NCI-H2171 (cell line): ENCODE measurements around the gene AGAP9.
"Not testable (repeated sequence)": the region's sequence is repeated elsewhere in the genome, so short reads cannot be mapped to it uniquely, and the experiment has no call there.

ENCODE experiments used
- DNase-seq: peaks from one replicate; lab custom pipeline; 2025; lab: John Stamatoyannopoulos, UW

The AGAP9 gene

GRCh38 chr10:47523475-47523874, at the start of gene AGAP9:
Gene AGAP9 (minus strand): TSS chr10:47523638. CDS start chr10:47523526, 112 bp downstream.
- DNase-seq = not testable (repeated sequence)

- DNase-seq = not testable (repeated sequence)
Observed at GRCh38 chr10:47571138-47571912, 47.9 kb upstream of the AGAP9 start.

GRCh38 chr10:47566757-47567156, 43.3 kb upstream of the AGAP9 start:
- DNase-seq = not testable (repeated sequence)

GRCh38 chr10:47566108-47566699, 42.8 kb upstream of the AGAP9 start:
- not testable (repeated sequence) for DNase-seq

- not testable (repeated sequence) for DNase-seq
Observed at GRCh38 chr10:47565517-47565920, 42.1 kb upstream of the AGAP9 start.

GRCh38 chr10:47564953-47565352, 41.5 kb upstream of the AGAP9 start:
- DNase-seq = not testable (repeated sequence)

GRCh38 chr10:47564318-47564717, 40.9 kb upstream of the AGAP9 start:
- not testable (repeated sequence) for DNase-seq

GRCh38 chr10:47560452-47560851, 37.0 kb upstream of the AGAP9 start:
- DNase-seq = not testable (repeated sequence)

GRCh38 chr10:47559718-47560308, 36.4 kb upstream of the AGAP9 start:
- not testable (repeated sequence) for DNase-seq

- DNase-seq = not testable (repeated sequence)
Observed at GRCh38 chr10:47558109-47558508, 34.7 kb upstream of the AGAP9 start.

GRCh38 chr10:47557616-47558015, 34.2 kb upstream of the AGAP9 start:
- DNase-seq = not testable (repeated sequence)

GRCh38 chr10:47555334-47555733, 31.9 kb upstream of the AGAP9 start:
- not testable (repeated sequence) for DNase-seq

GRCh38 chr10:47554552-47554951, 31.1 kb upstream of the AGAP9 start:
- DNase-seq = not testable (repeated sequence)

- not testable (repeated sequence) for DNase-seq
Observed at GRCh38 chr10:47553860-47554247, 30.4 kb upstream of the AGAP9 start.

GRCh38 chr10:47553214-47553859, 29.9 kb upstream of the AGAP9 start:
- peak; percentile 54 for DNase-seq

GRCh38 chr10:47552719-47553118, 29.3 kb upstream of the AGAP9 start:
- not testable (repeated sequence) for DNase-seq

GRCh38 chr10:47547286-47547685, 23.8 kb upstream of the AGAP9 start:
- DNase-seq = not testable (repeated sequence)

- not testable (repeated sequence) for DNase-seq
Observed at GRCh38 chr10:47536430-47536829, 13.0 kb upstream of the AGAP9 start.

GRCh38 chr10:47502313-47502712, 21.1 kb downstream of the AGAP9 start:
- DNase-seq = not testable (repeated sequence)

- not testable (repeated sequence) for DNase-seq
Observed at GRCh38 chr10:47494226-47494625, 29.2 kb downstream of the AGAP9 start.

GRCh38 chr10:47491600-47491999, 31.8 kb downstream of the AGAP9 start, which contains the start of gene FAM25G:
Gene FAM25G (minus strand): TSS chr10:47491700. CDS start chr10:47491674, 26 bp downstream.
- not testable (repeated sequence) for DNase-seq

- DNase-seq = not testable (repeated sequence)
Observed at GRCh38 chr10:47489630-47490029, 33.8 kb downstream of the AGAP9 start.
